Measurements from ENCODE around the gene AGBL1.

DNA sequence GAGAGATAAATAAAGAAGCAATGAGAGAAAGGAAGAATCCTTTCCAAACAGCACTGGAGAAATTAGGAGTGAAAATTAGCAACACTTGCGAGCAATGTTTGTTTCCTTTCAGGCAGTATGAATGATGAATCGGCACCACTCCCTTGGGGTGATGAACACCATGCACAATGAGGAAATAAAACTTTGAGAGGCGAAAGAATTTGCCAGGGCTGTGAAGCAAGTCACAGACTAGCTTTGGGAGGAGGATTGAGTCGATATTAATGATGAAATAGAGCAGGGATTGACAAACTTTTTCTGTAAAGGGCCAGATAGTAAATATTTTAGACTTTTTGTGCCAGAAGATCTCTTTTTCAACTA, 237.7 kb downstream of the AGBL1 start:
- TF ChIP-seq POLR2A (IDR thresholded peaks at IDR 0.05), result no peak
- no peak for TF ChIP-seq POLR2AphosphoS5 (IDR thresholded peaks at IDR 0.05)
- TF ChIP-seq, protein P1, sequence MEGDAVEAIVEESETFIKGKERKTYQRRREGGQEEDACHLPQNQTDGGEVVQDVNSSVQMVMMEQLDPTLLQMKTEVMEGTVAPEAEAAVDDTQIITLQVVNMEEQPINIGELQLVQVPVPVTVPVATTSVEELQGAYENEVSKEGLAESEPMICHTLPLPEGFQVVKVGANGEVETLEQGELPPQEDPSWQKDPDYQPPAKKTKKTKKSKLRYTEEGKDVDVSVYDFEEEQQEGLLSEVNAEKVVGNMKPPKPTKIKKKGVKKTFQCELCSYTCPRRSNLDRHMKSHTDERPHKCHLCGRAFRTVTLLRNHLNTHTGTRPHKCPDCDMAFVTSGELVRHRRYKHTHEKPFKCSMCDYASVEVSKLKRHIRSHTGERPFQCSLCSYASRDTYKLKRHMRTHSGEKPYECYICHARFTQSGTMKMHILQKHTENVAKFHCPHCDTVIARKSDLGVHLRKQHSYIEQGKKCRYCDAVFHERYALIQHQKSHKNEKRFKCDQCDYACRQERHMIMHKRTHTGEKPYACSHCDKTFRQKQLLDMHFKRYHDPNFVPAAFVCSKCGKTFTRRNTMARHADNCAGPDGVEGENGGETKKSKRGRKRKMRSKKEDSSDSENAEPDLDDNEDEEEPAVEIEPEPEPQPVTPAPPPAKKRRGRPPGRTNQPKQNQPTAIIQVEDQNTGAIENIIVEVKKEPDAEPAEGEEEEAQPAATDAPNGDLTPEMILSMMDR (IDR thresholded peaks at IDR 0.05), result no peak

All from prostate gland (tissue), 2 donors.